Spleen (tissue), 7 donors: ENCODE data around the gene SSU72.

Experiments
- CTCF ChIP-seq, 11 experiments: fragments of 200-600 bp in 7 of 11; fragments of 450-650 bp in 4 of 11; sonication (generic) in 4 of 11; IDR thresholded peaks in 8 of 11; conservative IDR thresholded peaks in 3 of 11; 1 replicate in 7 of 11; 2 replicates in 4 of 11; pipeline versions ENCODE4 v1.4.0 to v1.8.0; 2016 to 2021; ENCODE audit warnings: antibody characterized with exemption in 11 of 11, inconsistent platforms in 4 of 11, mild to moderate bottlenecking in 1 of 11
- POLR2A ChIP-seq, 3 donors: fragments of 450-650 bp; IDR thresholded peaks; one replicate each; pipeline ENCODE4 v1.5.1; 2017; ENCODE audit warnings: antibody characterized with exemption in 3 of 3, mild to moderate bottlenecking in 1 of 3
- POLR2AphosphoS5 ChIP-seq, 3 donors: sonication (generic); formaldehyde crosslinking; IDR thresholded peaks; one replicate each; pipeline ENCODE4 v1.5.1; 2017; ENCODE audit warnings: antibody characterized with exemption in 3 of 3
- donor health status: DM: no; HTN: no; CAD: no; lungs with moderate emphysema.
- donor health status: DM: no; HTN: no; CAD: no.
- donor health status: DM: no; HTN: no; CAD: no.

GRCh38 chr1:1598051-1598719, 23.5 kb upstream of the SSU72 start:
- TF ChIP-seq CTCF (IDR thresholded peaks at IDR 0.05 in 8 of 11, conservative IDR thresholded peaks at IDR 0.05 in 3 of 11), result no peak
- no peak for TF ChIP-seq POLR2AphosphoS5 (IDR thresholded peaks at IDR 0.05)
- TF ChIP-seq POLR2A (IDR thresholded peaks at IDR 0.05), result no peak
